ENCODE data around the gene GPRIN2. TPM values are rescaled to one million over a fixed set of nuclear protein-coding genes. Genes with fewer than 3 reads are reported as not detected.

GPRIN2 gene
- total RNA-seq, 2 experiments from 2014 or later = not detected

- POLR2A ChIA-PET = no interaction called here
- H3K4me1 Mint-ChIP-seq = peaks cover 3% of the 10 kb centered on the region
- no peak overlapping the region for H3K4me3 Mint-ChIP-seq
Measured at GRCh38 chr10:46558122-46558391, 1.6 kb upstream of the GPRIN2 start.

GRCh38 chr10:46557319-46558121 is 1.1 kb upstream of the GPRIN2 start:
- Mint-ChIP-seq H3K4me3 (peak overlapping the region; percentile 61), H3K27me3 (no peaks in the 10 kb centered on the region), H3K27ac (no peak overlapping the region), H3K4me1 (peaks cover 3% of the 10 kb centered on the region), H3K9me3 (no peaks in the 10 kb centered on the region), H3K36me3 (no peaks in the 10 kb centered on the region)
- ATAC-seq (ENCODE audit: low read depth) = no peak
- no peak for DNase-seq
- POLR2A ChIA-PET = no interaction called here

More at GRCh38 chr10:46558122-46558391, 1.6 kb upstream of the GPRIN2 start:
- Mint-ChIP-seq H3K27me3 (no peaks in the 10 kb centered on the region), H3K27ac (no peak overlapping the region), H3K9me3 (no peaks in the 10 kb centered on the region), H3K36me3 (no peaks in the 10 kb centered on the region)
- DNase-seq = no peak
- no peak for ATAC-seq (ENCODE audit: low read depth)

- H3K4me1 Mint-ChIP-seq = peaks cover 3% of the 10 kb centered on the region
- DNase-seq (no peak), ATAC-seq (ENCODE audit: low read depth) (no peak)
- H3K36me3 Mint-ChIP-seq = no peaks in the 10 kb centered on the region
- H3K27ac Mint-ChIP-seq = no peak overlapping the region
- no peaks in the 10 kb centered on the region for H3K9me3 Mint-ChIP-seq
- POLR2A ChIA-PET = no interaction called here
- H3K27me3 Mint-ChIP-seq = no peaks in the 10 kb centered on the region
- H3K4me3 Mint-ChIP-seq = no peak overlapping the region
Measured at GRCh38 chr10:46555713-46556514, 544 bp downstream of the GPRIN2 start.

GRCh38 chr10:46555366-46555712 is 1.1 kb downstream of the GPRIN2 start:
- Mint-ChIP-seq H3K9me3 (no peaks in the 10 kb centered on the region), H3K4me3 (no peak overlapping the region), H3K36me3 (no peaks in the 10 kb centered on the region), H3K27ac (no peak overlapping the region), H3K27me3 (no peaks in the 10 kb centered on the region), H3K4me1 (peaks cover 3% of the 10 kb centered on the region)
- DNase-seq = no peak
- POLR2A ChIA-PET = no interaction called here
- ATAC-seq (ENCODE audit: low read depth) = no peak

GRCh38 chr10:46554166-46554781 is 2.2 kb downstream of the GPRIN2 start:
- Mint-ChIP-seq H3K36me3 (no peaks in the 10 kb centered on the region), H3K27me3 (no peaks in the 10 kb centered on the region), H3K27ac (no peak overlapping the region), H3K9me3 (no peaks in the 10 kb centered on the region), H3K4me3 (no peak overlapping the region), H3K4me1 (peaks cover 3% of the 10 kb centered on the region)
- ATAC-seq (ENCODE audit: low read depth) (no peak), DNase-seq (no peak)
- POLR2A ChIA-PET = no interaction called here

GRCh38 chr10:46553238-46554049 is 3.0 kb downstream of the GPRIN2 start:
- Mint-ChIP-seq H3K9me3 (no peaks in the 10 kb centered on the region), H3K4me1 (peaks cover 3% of the 10 kb centered on the region), H3K27ac (no peak overlapping the region), H3K4me3 (no peak overlapping the region), H3K27me3 (no peaks in the 10 kb centered on the region), H3K36me3 (no peaks in the 10 kb centered on the region)
- ATAC-seq (ENCODE audit: low read depth) (no peak), DNase-seq (no peak)
- POLR2A ChIA-PET = no interaction called here

- Mint-ChIP-seq H3K36me3 (no peaks in the 10 kb centered on the region), H3K4me3 (no peak overlapping the region), H3K27me3 (no peaks in the 10 kb centered on the region), H3K4me1 (peaks cover 3% of the 10 kb centered on the region), H3K27ac (no peak overlapping the region), H3K9me3 (no peaks in the 10 kb centered on the region)
- POLR2A ChIA-PET = no interaction called here
- ATAC-seq (ENCODE audit: low read depth) (no peak), DNase-seq (no peak)
Measured at GRCh38 chr10:46552526-46553237, 3.8 kb downstream of the GPRIN2 start.

GRCh38 chr10:46551701-46552525 is 4.5 kb downstream of the GPRIN2 start:
- Mint-ChIP-seq H3K27me3 (no peaks in the 10 kb centered on the region), H3K9me3 (no peaks in the 10 kb centered on the region), H3K4me3 (no peak overlapping the region), H3K4me1 (peaks cover under 1% of the 10 kb centered on the region), H3K27ac (no peak overlapping the region), H3K36me3 (no peaks in the 10 kb centered on the region)
- POLR2A ChIA-PET = no interaction called here
- ATAC-seq (ENCODE audit: low read depth) = no peak
- no peak for DNase-seq

- DNase-seq = no peak
- Mint-ChIP-seq H3K4me1 (no peaks in the 10 kb centered on the region), H3K36me3 (no peaks in the 10 kb centered on the region), H3K4me3 (no peak overlapping the region), H3K27ac (no peak overlapping the region), H3K27me3 (no peaks in the 10 kb centered on the region), H3K9me3 (no peaks in the 10 kb centered on the region)
- POLR2A ChIA-PET = no interaction called here
- no peak for ATAC-seq (ENCODE audit: low read depth)
Measured at GRCh38 chr10:46550795-46551700, 5.4 kb downstream of the GPRIN2 start.

GRCh38 chr10:46550076-46550790 is 6.2 kb downstream of the GPRIN2 start:
- Mint-ChIP-seq H3K9me3 (no peaks in the 10 kb centered on the region), H3K27ac (no peak overlapping the region), H3K36me3 (no peaks in the 10 kb centered on the region), H3K4me1 (no peaks in the 10 kb centered on the region), H3K27me3 (no peaks in the 10 kb centered on the region), H3K4me3 (no peak overlapping the region)
- DNase-seq (no peak), ATAC-seq (ENCODE audit: low read depth) (no peak)
- POLR2A ChIA-PET = no interaction called here

Data from activated naive CD8-positive, alpha-beta T cell treated with anti-CD3 and anti-CD28 coated beads, Interleukin-2, amount 10 ng/mL, durations not matched to agents 7 days and 5 days (primary cell).